Liver (tissue), 9 donors: Measurements from ENCODE around the gene CUTA. TPM values are rescaled to one million over a fixed set of nuclear protein-coding genes. Genes with fewer than 3 reads are reported as not detected.

Experiments used
- DNase-seq: peaks from one replicate; pipeline ENCODE4 v3.0.0-alpha.2; 2017; ENCODE audit warnings: low spot score
- H3K27ac ChIP-seq, 2 donors: one replicate each; pipeline ENCODE4 v1.7.0; 2013; ENCODE audit warnings: inconsistent platforms in 2 of 2, low read length in 2 of 2, control low read depth in 1 of 2, low read depth in 1 of 2, mild to moderate bottlenecking in 1 of 2
- H3K27me3 ChIP-seq, 4 donors: one replicate each; pipeline versions ENCODE4 v1.6.1 to v1.7.0; 2013; ENCODE audit warnings: low read length in 3 of 4, inconsistent platforms in 1 of 4, mild to moderate bottlenecking in 1 of 4, moderate library complexity in 1 of 4; ENCODE audit not compliant: control insufficient read depth in 4 of 4, insufficient read depth in 4 of 4
- H3K36me3 ChIP-seq, 4 donors: one replicate each; pipeline versions ENCODE4 v1.6.1 to v1.7.0; 2013; ENCODE audit warnings: low read length in 3 of 4, mild to moderate bottlenecking in 3 of 4, low read depth in 1 of 4, moderate library complexity in 1 of 4; ENCODE audit not compliant: control insufficient read depth in 4 of 4, insufficient read depth in 3 of 4
- H3K4me1 ChIP-seq, 4 donors: one replicate each; pipeline versions ENCODE4 v1.6.1 to v1.7.0; 2013; ENCODE audit warnings: low read length in 3 of 4, mild to moderate bottlenecking in 3 of 4, moderate library complexity in 1 of 4; ENCODE audit not compliant: control insufficient read depth in 4 of 4, insufficient read depth in 4 of 4
- H3K4me3 ChIP-seq, 3 donors: one replicate each; pipeline versions ENCODE4 v1.6.1 to v1.7.0; 2013; ENCODE audit warnings: low read length in 3 of 3, control low read depth in 1 of 3, low read depth in 1 of 3, mild to moderate bottlenecking in 1 of 3
- H3K9ac ChIP-seq, 2 donors: one replicate each; pipeline ENCODE4 v1.7.0; 2013; ENCODE audit warnings: low read length in 2 of 2, mild to moderate bottlenecking in 2 of 2, moderate library complexity in 2 of 2, control low read depth in 1 of 2, low read depth in 1 of 2
- H3K9me3 ChIP-seq, 4 donors: one replicate each; pipeline versions ENCODE4 v1.6.1 to v1.7.0; 2013; ENCODE audit warnings: low read length in 3 of 4; ENCODE audit not compliant: control insufficient read depth in 4 of 4
- EGR1 ChIP-seq, 2 donors: IDR thresholded peaks; 2 replicates each; pipeline ENCODE4 v1.6.1; 2016 to 2018; ENCODE audit warnings: antibody characterized with exemption in 2 of 2, low read depth in 2 of 2
- FOXA1 ChIP-seq: IDR thresholded peaks from 2 replicates; pipeline ENCODE4 v1.6.1; 2016; ENCODE audit warnings: antibody characterized with exemption
- FOXA2 ChIP-seq: IDR thresholded peaks from 2 replicates; pipeline ENCODE4 v1.6.1; 2016; ENCODE audit warnings: antibody characterized with exemption
- GABPA ChIP-seq, 2 donors: IDR thresholded peaks in 1 of 2; conservative IDR thresholded peaks in 1 of 2; 2 replicates each; pipeline ENCODE4 v1.6.1; 2016; ENCODE audit warnings: antibody characterized with exemption in 2 of 2, mild to moderate bottlenecking in 1 of 2, moderate library complexity in 1 of 2
- HNF4A ChIP-seq, 2 donors: conservative IDR thresholded peaks; 2 replicates each; pipeline ENCODE4 v1.6.1; 2016; ENCODE audit warnings: antibody characterized with exemption in 2 of 2, mild to moderate bottlenecking in 2 of 2
- HNF4G ChIP-seq: IDR thresholded peaks from 2 replicates; pipeline ENCODE4 v1.6.1; 2016; ENCODE audit warnings: antibody characterized with exemption
- JUND ChIP-seq, 2 donors: IDR thresholded peaks; 2 replicates each; pipeline ENCODE4 v1.6.1; 2016; ENCODE audit warnings: antibody characterized with exemption in 2 of 2
- NR2F2 ChIP-seq: IDR thresholded peaks from 2 replicates; pipeline ENCODE4 v1.6.1; 2016; ENCODE audit warnings: antibody characterized with exemption
- RAD21 ChIP-seq, 2 donors: IDR thresholded peaks; 2 replicates each; pipeline ENCODE4 v1.6.1; 2016; ENCODE audit warnings: antibody characterized with exemption in 2 of 2, mild to moderate bottlenecking in 2 of 2
- RXRA ChIP-seq, 2 donors: IDR thresholded peaks; 2 replicates each; pipeline ENCODE4 v1.6.1; 2017 to 2018; ENCODE audit warnings: antibody characterized with exemption in 2 of 2, mild to moderate bottlenecking in 1 of 2
- SP1 ChIP-seq: IDR thresholded peaks from 2 replicates; pipeline ENCODE4 v1.6.1; 2018; ENCODE audit warnings: antibody characterized with exemption, mild to moderate bottlenecking
- TAF1 ChIP-seq: conservative IDR thresholded peaks from 2 replicates; pipeline ENCODE4 v1.6.1; 2016; ENCODE audit warnings: antibody characterized with exemption, mild to moderate bottlenecking
- WGBS: extraction: QIAGEN DNeasy Blood & Tissue Kit; methylation state at CpG from one replicate; pipeline ENCODE4 v1.1.7; 2013; 5-methylcytosine and 5-hydroxymethylcytosine counted together
- polyA plus RNA-seq, 2 donors: library from polyadenylated mRNA; stranded (reverse) in 1 of 2; unstranded in 1 of 2; fragments of 200-250 nt in 1 of 2; fragments of >200 nt in 1 of 2; fragmentation: Nextera tagmentation in 1 of 2; extraction: Ambion mirVana in 1 of 2; gene quantifications; one replicate each; pipeline versions ENCODE4 v1.2.1 to v1.2.3, GENCODE V29; 2013 to 2015
- total RNA-seq, 2 donors: library from RNA; depleted of rRNA; stranded (reverse); fragments of >200 nt; gene quantifications; one replicate each; pipeline ENCODE4 v1.2.3, GENCODE V29; 2014
- TF ChIP-seq, protein P1 (sequence below): IDR thresholded peaks from 2 replicates; pipeline ENCODE4 v1.6.1; 2016; ENCODE audit warnings: antibody characterized with exemption
- TF ChIP-seq, protein P2 (sequence below): IDR thresholded peaks from 2 replicates; pipeline ENCODE4 v1.6.1; 2016; ENCODE audit warnings: antibody characterized with exemption
- TF ChIP-seq, protein P3 (sequence below): IDR thresholded peaks from 2 replicates; pipeline ENCODE4 v1.6.1; 2016; ENCODE audit warnings: antibody characterized with exemption
- donor health status: healthy.
- donor health status: healthy.
- donor health status: healthy.
- donor health status: healthy.
- donor health status: healthy.

CUTA gene
- total and polyA plus RNA-seq, 4 donors, result 33.1 to 164 (median 93.2) TPM

DNA sequence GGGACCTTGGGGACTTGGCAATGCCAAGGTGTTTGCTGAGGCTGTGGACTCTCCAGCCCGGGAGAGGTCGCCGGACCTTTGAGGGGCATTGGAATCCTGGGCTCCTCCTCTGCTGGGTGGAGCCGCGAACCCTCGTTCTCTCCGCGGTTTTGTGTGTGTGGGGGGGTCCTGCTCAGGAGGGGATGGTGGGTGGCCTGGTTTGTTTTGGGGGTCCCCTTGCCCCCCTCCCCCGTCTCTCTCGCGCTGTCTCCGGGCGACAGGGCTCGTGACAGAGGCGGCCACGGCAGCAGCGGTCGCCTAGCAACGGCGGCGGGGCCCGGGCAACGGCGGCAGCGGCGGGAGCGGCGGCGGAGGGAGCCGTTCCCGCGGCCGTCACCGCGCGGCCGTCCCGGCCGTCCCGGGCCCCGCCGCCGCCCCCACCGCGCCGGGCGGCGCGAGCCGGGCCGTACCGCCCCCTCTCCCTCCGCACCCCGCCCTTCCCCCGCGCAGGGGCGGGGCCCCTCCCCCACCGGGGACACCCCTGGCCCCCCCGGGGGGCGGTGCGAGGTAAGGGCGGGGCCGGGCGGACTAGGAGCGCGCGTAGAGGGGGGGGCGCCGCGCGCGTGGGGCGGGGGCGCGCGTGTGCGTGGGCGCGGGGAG lies 9.8 kb upstream of the CUTA start:
- Histone ChIP-seq H3K27me3 (no peaks in the 10 kb centered on the region), H3K9ac (peak overlapping the region in 1 of 2 donors; percentile 56), H3K4me3 (peak overlapping the region; percentile 36 to 60 (median 58)), H3K9me3 (no peaks in the 10 kb centered on the region), H3K36me3 (no peaks in the 10 kb centered on the region), H3K4me1 (peaks cover 13 to 47% (median 28%) of the 10 kb centered on the region in 4 donors), H3K27ac (peak overlapping the region; percentile 40 to 42)
- peak; percentile 57 for DNase-seq
- TF ChIP-seq RXRA (IDR thresholded peaks at IDR 0.05) (no peak), SP1 (no peak), GABPA (IDR thresholded peaks at IDR 0.05 in 1 of 2, conservative IDR thresholded peaks at IDR 0.05 in 1 of 2) (no peak), FOXA2 (no peak), RAD21 (IDR thresholded peaks at IDR 0.05) (no peak), FOXA1 (no peak), HNF4G (no peak), EGR1 (IDR thresholded peaks at IDR 0.05; ENCODE audit: low read depth in 2 of 2) (no peak), TAF1 (no peak)
- TF ChIP-seq, protein P1, sequence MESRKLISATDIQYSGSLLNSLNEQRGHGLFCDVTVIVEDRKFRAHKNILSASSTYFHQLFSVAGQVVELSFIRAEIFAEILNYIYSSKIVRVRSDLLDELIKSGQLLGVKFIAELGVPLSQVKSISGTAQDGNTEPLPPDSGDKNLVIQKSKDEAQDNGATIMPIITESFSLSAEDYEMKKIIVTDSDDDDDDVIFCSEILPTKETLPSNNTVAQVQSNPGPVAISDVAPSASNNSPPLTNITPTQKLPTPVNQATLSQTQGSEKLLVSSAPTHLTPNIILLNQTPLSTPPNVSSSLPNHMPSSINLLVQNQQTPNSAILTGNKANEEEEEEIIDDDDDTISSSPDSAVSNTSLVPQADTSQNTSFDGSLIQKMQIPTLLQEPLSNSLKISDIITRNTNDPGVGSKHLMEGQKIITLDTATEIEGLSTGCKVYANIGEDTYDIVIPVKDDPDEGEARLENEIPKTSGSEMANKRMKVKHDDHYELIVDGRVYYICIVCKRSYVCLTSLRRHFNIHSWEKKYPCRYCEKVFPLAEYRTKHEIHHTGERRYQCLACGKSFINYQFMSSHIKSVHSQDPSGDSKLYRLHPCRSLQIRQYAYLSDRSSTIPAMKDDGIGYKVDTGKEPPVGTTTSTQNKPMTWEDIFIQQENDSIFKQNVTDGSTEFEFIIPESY, result no peak
- TF ChIP-seq, protein P2, sequence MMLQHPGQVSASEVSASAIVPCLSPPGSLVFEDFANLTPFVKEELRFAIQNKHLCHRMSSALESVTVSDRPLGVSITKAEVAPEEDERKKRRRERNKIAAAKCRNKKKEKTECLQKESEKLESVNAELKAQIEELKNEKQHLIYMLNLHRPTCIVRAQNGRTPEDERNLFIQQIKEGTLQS, result no peak
- TF ChIP-seq, protein P3, sequence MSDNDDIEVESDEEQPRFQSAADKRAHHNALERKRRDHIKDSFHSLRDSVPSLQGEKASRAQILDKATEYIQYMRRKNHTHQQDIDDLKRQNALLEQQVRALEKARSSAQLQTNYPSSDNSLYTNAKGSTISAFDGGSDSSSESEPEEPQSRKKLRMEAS, result no peak
- WGBS, result under 1% methylated on average over 78 of the region's 79 CpGs

DNA sequence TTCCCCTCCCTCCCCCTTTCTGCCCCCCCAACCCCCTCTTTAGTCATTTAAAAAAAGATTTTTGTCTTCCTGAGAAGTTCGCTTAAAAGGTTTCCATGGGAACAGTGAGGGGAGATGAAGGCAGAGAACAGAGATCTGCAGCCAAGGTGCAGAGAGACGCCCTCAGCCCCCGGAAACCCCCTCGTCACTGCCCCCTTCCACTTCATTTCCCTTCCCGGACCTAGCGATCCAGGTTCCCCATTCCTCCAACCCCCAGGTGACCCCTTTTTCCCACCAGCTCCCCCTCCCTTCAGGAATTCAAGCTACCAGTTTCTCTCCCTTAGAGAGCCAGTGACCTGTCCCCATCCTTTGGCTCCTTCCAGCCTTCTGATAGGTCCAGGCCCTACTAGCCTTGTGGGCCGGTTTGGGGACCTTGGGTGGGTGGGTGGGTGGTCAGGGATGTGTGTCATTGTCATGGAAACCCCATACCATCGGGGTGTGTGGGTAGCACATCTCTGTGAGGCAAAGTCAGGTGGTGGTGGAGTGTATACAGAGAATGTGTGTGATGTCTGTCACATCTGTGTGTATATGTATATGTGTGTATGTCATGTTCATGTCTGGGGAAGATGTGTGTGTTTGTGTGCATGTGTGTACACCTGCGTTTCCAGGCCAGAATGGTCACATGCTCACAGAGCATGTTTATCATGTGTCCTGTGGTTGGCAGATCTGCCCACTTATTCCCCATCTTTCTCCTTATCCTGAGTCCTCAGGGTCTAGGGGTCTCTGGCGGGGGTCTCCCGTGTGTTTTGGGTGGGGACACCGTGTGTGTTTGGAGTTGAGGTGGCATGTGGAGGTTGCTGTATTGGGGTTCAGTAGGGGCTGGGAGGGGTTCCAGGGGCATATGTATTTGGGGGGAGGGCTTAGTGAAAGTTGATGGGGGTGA lies 8.9 kb upstream of the CUTA start:
- TF ChIP-seq HNF4A (conservative IDR thresholded peaks at IDR 0.05), result no peak
- no peak for TF ChIP-seq FOXA1
- TF ChIP-seq, protein P3, result no peak
- TF ChIP-seq RXRA (IDR thresholded peaks at IDR 0.05), result no peak
- no peak for TF ChIP-seq JUND (IDR thresholded peaks at IDR 0.05)
- no peak for TF ChIP-seq FOXA2
- TF ChIP-seq, protein P1, result no peak
- TF ChIP-seq, protein P2, result no peak
- no peak for TF ChIP-seq NR2F2
- no peak for TF ChIP-seq GABPA (IDR thresholded peaks at IDR 0.05 in 1 of 2, conservative IDR thresholded peaks at IDR 0.05 in 1 of 2)
- DNase-seq, result no peak
- 21% methylated on average over 12 of the region's 12 CpGs for WGBS
- Histone ChIP-seq H3K27ac (peak overlapping the region; percentile 67 to 88), H3K36me3 (no peaks in the 10 kb centered on the region), H3K9me3 (no peaks in the 10 kb centered on the region), H3K4me3 (peak overlapping the region; percentile 36 to 62 (median 58)), H3K27me3 (no peaks in the 10 kb centered on the region), H3K4me1 (peaks cover 13 to 47% (median 28%) of the 10 kb centered on the region in 4 donors), H3K9ac (peak overlapping the region in 1 of 2 donors; percentile 56)
